ENCODE data around the gene PGAM1.
"Not testable (repeated sequence)": the region's sequence is repeated elsewhere in the genome, so short reads cannot be mapped to it uniquely, and the experiment has no call there.

PGAM1 gene

GRCh38 chr10:97408496-97408992 lies 17.4 kb upstream of the PGAM1 start:
- DNase-seq, result no peak

- DNase-seq, result peak; percentile 99
Measured at GRCh38 chr10:97411406-97411805, 14.6 kb upstream of the PGAM1 start.

- DNase-seq, result peak; percentile 38
Measured at GRCh38 chr10:97412891-97413304, 13.1 kb upstream of the PGAM1 start.

- no peak for DNase-seq
Measured at GRCh38 chr10:97416565-97416964, 9.4 kb upstream of the PGAM1 start.

GRCh38 chr10:97423757-97424098 lies 2.3 kb upstream of the PGAM1 start:
- not testable (repeated sequence) for DNase-seq

GRCh38 chr10:97426776-97427570 lies 982 bp downstream of the PGAM1 start:
- DNase-seq, result no peak

- peak; percentile 78 for DNase-seq
Measured at GRCh38 chr10:97427571-97428179, 1.7 kb downstream of the PGAM1 start.

- DNase-seq, result no peak
Measured at GRCh38 chr10:97428572-97428981, 2.6 kb downstream of the PGAM1 start.

GRCh38 chr10:97434055-97434454 lies 8.1 kb downstream of the PGAM1 start:
- no peak for DNase-seq

GRCh38 chr10:97434557-97434956 lies 8.6 kb downstream of the PGAM1 start:
- DNase-seq, result no peak

GRCh38 chr10:97435211-97435610 lies 9.2 kb downstream of the PGAM1 start:
- no peak for DNase-seq

- no peak for DNase-seq
Measured at GRCh38 chr10:97442277-97442676, 16.3 kb downstream of the PGAM1 start.

- DNase-seq, result no peak
Measured at GRCh38 chr10:97444212-97444611, 18.2 kb downstream of the PGAM1 start.

- no peak for DNase-seq
Measured at GRCh38 chr10:97445357-97445721, 19.3 kb downstream of the PGAM1 start.

GRCh38 chr10:97445722-97446639 lies 20.0 kb downstream of the PGAM1 start, which contains the start of the genes EXOSC1 and ZDHHC16:
Gene EXOSC1 (minus strand): TSS chr10:97446006. CDS start chr10:97445985, 21 bp downstream.
Gene ZDHHC16 (plus strand): TSS chr10:97446175. CDS start chr10:97451676, 5,501 bp downstream.
- peak; percentile 95 for DNase-seq

- no peak for DNase-seq
Measured at GRCh38 chr10:97450828-97451227, 24.8 kb downstream of the PGAM1 start.

- DNase-seq, result no peak
Measured at GRCh38 chr10:97451605-97452004, 25.6 kb downstream of the PGAM1 start.

GRCh38 chr10:97452352-97452751 lies 26.4 kb downstream of the PGAM1 start:
- DNase-seq, result no peak

GRCh38 chr10:97454330-97455036 lies 28.5 kb downstream of the PGAM1 start:
- DNase-seq, result no peak

GRCh38 chr10:97456034-97456685 lies 30.2 kb downstream of the PGAM1 start:
- DNase-seq, result no peak

GRCh38 chr10:97456686-97457065 lies 30.7 kb downstream of the PGAM1 start:
- no peak for DNase-seq

- DNase-seq, result no peak
Measured at GRCh38 chr10:97459111-97459510, 33.1 kb downstream of the PGAM1 start.

Data from NCI-H226 (cell line).